Smooth muscle cell (in vitro differentiated cells): ENCODE data around the gene CEBPA. TPM values are rescaled to one million over a fixed set of nuclear protein-coding genes. Genes with fewer than 3 reads are reported as not detected.

ENCODE experiments used
- DNase-seq: peaks from one replicate; lab custom pipeline; 2025; ENCODE audit not compliant: unreplicated experiment; lab: John Stamatoyannopoulos, UW
- H2AFZ ChIP-seq: fragments of 200-600 bp; sonication (generic); 2 replicates; pipeline ENCODE4 v1.6.0; 2016; ENCODE audit warnings: antibody characterized with exemption, low read depth, mild to moderate bottlenecking
- H3F3A ChIP-seq: fragments of 200-600 bp; sonication (generic); 2 replicates; pipeline ENCODE4 v1.6.0; 2017; ENCODE audit warnings: antibody characterized with exemption, low read depth
- H3K27ac ChIP-seq: fragments of 200-600 bp; sonication (generic); 2 replicates; pipeline ENCODE4 v1.5.1; 2016; ENCODE audit warnings: low read depth, mild to moderate bottlenecking
- H3K27me3 ChIP-seq: fragments of 200-600 bp; sonication (generic); 2 replicates; pipeline ENCODE4 v1.6.1; 2016; ENCODE audit warnings: low read depth, mild to moderate bottlenecking
- H3K36me3 ChIP-seq: fragments of 200-600 bp; sonication (generic); 2 replicates; pipeline ENCODE4 v1.5.1; 2016; ENCODE audit warnings: low read depth
- H3K4me1 ChIP-seq: fragments of 200-600 bp; sonication (generic); 2 replicates; pipeline ENCODE4 v1.5.1; 2016; ENCODE audit warnings: low read depth
- H3K4me2 ChIP-seq: fragments of 200-600 bp; sonication (generic); 2 replicates; pipeline ENCODE4 v1.6.0; 2016; ENCODE audit warnings: mild to moderate bottlenecking
- H3K4me3 ChIP-seq: fragments of 200-600 bp; sonication (generic); 2 replicates; pipeline ENCODE4 v1.5.1; 2016; ENCODE audit warnings: mild to moderate bottlenecking
- H3K79me2 ChIP-seq: fragments of 200-600 bp; sonication (generic); 2 replicates; pipeline ENCODE4 v1.6.0; 2016; ENCODE audit warnings: low read depth, mild to moderate bottlenecking
- H3K9ac ChIP-seq: fragments of 200-600 bp; sonication (generic); 2 replicates; pipeline ENCODE4 v1.6.0; 2016; ENCODE audit warnings: low read depth
- H3K9me3 ChIP-seq: fragments of 200-600 bp; sonication (generic); replicated peaks from 2 replicates; pipeline ENCODE4 v1.5.1; 2016; ENCODE audit warnings: low read depth
- H4K20me1 ChIP-seq: fragments of 200-600 bp; sonication (generic); 2 replicates; pipeline ENCODE4 v1.6.0; 2016; ENCODE audit warnings: low read depth
- CTCF ChIP-seq: fragments of 200-600 bp; sonication (generic); IDR thresholded peaks from 2 replicates; pipeline ENCODE4 v1.5.1; 2017; ENCODE audit warnings: borderline replicate concordance, mild to moderate bottlenecking, antibody characterized with exemption; ENCODE audit not compliant: insufficient read depth, poor library complexity, severe bottlenecking
- WGBS: methylation state at CpG from one replicate; pipeline ENCODE4 v1.1.7; 2016; ENCODE audit warnings: low lambda C conversion rate; 5-methylcytosine and 5-hydroxymethylcytosine counted together
- polyA plus RNA-seq: library from polyadenylated mRNA; unstranded; fragments of >200 nt; fragmentation: Nextera tagmentation; extraction: Ambion mirVana; gene quantifications from 2 replicates; pipeline ENCODE4 v1.2.1, GENCODE V29; 2016
- total RNA-seq: library from RNA; depleted of rRNA; stranded (reverse); fragments of >200 nt; gene quantifications from 2 replicates; pipeline ENCODE4 v1.2.3, GENCODE V29; 2014

Gene CEBPA
- total and polyA plus RNA-seq, 2 experiments from 2014 or later: 1.2 to 2.1 TPM

GRCh38 chr19:33268162-33268991 is 34.0 kb downstream of the CEBPA start:
- 94% methylated on average over 22 of the region's 22 CpGs for WGBS
- Histone ChIP-seq H3K36me3 (no peaks in the 10 kb centered on the region), H2AFZ (no peak overlapping the region), H3K4me3 (no peak overlapping the region), H3K9ac (no peak overlapping the region), H3K27ac (no peak overlapping the region), H3K4me2 (no peak overlapping the region), H3K4me1 (peaks cover 1% of the 10 kb centered on the region), H3K79me2 (no peaks in the 10 kb centered on the region), H3K9me3 (no peaks in the 10 kb centered on the region), H4K20me1 (no peaks in the 10 kb centered on the region), H3F3A (no peaks in the 10 kb centered on the region), H3K27me3 (no peaks in the 10 kb centered on the region)
- no peak for TF ChIP-seq CTCF
- DNase-seq: no peak

- DNase-seq: no peak
- H4K20me1 ChIP-seq: no peaks in the 10 kb centered on the region
- WGBS: 91% methylated on average over 14 of the region's 14 CpGs
Observed at GRCh38 chr19:33267706-33268105, 34.6 kb downstream of the CEBPA start.

GRCh38 chr19:33266974-33267484 is 35.3 kb downstream of the CEBPA start:
- H3K27ac ChIP-seq: no peak overlapping the region
- H3K4me3 ChIP-seq: no peak overlapping the region
- DNase-seq: no peak
- H3F3A ChIP-seq: no peaks in the 10 kb centered on the region
- no peaks in the 10 kb centered on the region for H3K36me3 ChIP-seq
- WGBS: 90% methylated on average over 20 of the region's 20 CpGs
- H3K79me2 ChIP-seq: no peaks in the 10 kb centered on the region
- H3K27me3 ChIP-seq: no peaks in the 10 kb centered on the region
- TF ChIP-seq CTCF: no peak
- no peak overlapping the region for H3K4me2 ChIP-seq
- H4K20me1 ChIP-seq: no peaks in the 10 kb centered on the region
- H3K9me3 ChIP-seq: no peaks in the 10 kb centered on the region
- H3K4me1 ChIP-seq: no peaks in the 10 kb centered on the region
- no peak overlapping the region for H3K9ac ChIP-seq
- no peak overlapping the region for H2AFZ ChIP-seq

More at GRCh38 chr19:33267706-33268105, 34.6 kb downstream of the CEBPA start:
- Histone ChIP-seq H3K36me3 (no peaks in the 10 kb centered on the region), H3K27ac (no peak overlapping the region), H3K9ac (no peak overlapping the region), H3K27me3 (no peaks in the 10 kb centered on the region), H3K4me1 (no peaks in the 10 kb centered on the region), H3K9me3 (no peaks in the 10 kb centered on the region), H3K79me2 (no peaks in the 10 kb centered on the region), H3F3A (no peaks in the 10 kb centered on the region), H3K4me3 (no peak overlapping the region), H3K4me2 (no peak overlapping the region), H2AFZ (no peak overlapping the region)
- TF ChIP-seq CTCF: no peak
